CD1c-positive myeloid dendritic cell (primary cell): Measurements from ENCODE around the gene CAPN11.

Source experiments
- DNase-seq: peaks from one replicate; pipeline ENCODE4 v3.0.0-alpha.2; 2016; ENCODE audit errors: extremely low spot score

Gene CAPN11

GRCh38 chr6:44156494-44157151 is 2.0 kb upstream of the CAPN11 start:
- no peak for DNase-seq

- no peak for DNase-seq
These were observed 1.5 kb upstream of the CAPN11 start for GRCh38 chr6:44157152-44157521.

DNA sequence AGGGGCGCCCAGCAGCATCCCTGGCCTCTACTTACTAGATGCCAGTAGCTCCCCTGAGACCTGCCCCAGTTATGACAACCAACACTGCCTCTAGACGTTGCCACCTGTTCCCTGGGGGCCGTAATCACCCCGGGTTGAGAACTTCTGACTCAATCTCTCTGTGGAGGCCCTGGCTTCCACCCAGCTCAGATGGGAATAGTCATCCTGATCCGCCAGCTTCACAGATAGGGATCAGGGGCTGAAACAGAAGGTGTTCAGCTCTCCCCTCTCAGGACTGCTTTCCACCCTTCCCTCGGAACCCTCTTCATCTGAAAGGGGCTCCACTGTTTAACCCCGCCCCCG is 3.3 kb downstream of the CAPN11 start:
- no peak for DNase-seq

- DNase-seq: no peak
These were observed 4.4 kb downstream of the CAPN11 start for GRCh38 chr6:44162876-44163625.

GRCh38 chr6:44166116-44166515 is 7.5 kb downstream of the CAPN11 start:
- no peak for DNase-seq

DNA sequence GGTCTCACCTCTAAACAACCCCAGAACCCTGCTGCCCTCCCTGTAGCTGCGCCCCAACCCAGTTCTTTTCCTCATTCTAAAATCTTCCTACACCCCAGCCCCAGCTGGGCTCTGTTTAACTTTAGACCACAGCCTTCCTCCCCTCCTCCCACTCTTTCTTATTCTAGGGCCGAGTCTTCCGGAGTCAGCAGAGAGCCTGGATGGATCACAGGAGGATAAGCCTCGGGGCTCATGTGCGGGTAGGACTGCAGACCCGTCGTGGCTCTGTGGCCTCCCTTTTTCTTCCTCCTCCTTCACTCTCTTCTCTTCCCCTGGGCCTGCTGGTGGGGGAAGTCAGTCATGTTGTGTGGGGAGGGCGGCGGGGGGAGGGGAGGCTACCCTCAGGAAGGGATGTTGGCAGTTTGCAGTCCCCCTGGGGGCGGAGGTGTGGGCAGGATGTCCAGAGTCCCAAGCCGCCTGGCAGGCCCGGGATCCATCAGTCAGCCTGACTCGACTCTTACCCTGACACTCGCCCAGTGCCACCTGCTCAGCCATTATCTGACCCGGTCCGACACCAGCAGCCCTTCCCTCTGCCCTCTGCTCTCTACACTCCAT is 8.1 kb downstream of the CAPN11 start:
- DNase-seq: peak; percentile 8

DNA sequence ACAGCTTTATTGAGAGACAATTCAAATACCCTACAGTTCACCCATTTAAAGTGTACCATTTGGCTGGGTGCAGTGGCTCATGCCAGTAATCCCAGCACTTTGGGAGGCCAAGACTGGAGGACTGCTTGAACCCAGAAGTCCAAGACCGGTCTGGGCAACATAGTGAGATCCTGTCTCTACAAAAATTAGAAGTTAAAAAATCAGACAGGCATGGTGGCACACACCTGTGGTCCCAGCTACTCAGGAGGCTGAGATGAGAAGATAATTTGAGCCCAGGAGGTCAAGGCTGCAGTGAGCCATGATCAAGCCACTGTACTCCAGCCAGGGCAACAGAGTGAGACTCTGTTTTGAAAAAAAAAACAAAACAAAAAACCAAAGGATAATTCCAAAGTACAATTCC is 8.9 kb downstream of the CAPN11 start:
- DNase-seq: no peak

DNA sequence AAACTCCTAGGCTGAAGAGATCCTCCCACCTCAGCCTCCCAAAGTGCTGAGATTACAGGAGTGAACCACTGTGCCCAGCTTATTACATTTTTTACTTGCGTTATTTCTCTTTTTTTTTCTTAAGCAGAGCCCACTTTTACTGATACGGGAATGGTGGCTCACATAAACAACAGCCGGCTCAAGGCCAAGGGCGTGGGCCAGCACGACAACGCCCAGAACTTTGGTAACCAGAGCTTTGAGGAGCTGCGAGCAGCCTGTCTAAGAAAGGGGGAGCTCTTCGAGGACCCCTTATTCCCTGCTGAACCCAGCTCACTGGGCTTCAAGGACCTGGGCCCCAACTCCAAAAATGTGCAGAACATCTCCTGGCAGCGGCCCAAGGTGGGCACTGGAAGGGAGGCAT is 10.5 kb downstream of the CAPN11 start:
- DNase-seq: no peak

GRCh38 chr6:44169886-44170570 is 11.4 kb downstream of the CAPN11 start:
- DNase-seq: no peak

DNA sequence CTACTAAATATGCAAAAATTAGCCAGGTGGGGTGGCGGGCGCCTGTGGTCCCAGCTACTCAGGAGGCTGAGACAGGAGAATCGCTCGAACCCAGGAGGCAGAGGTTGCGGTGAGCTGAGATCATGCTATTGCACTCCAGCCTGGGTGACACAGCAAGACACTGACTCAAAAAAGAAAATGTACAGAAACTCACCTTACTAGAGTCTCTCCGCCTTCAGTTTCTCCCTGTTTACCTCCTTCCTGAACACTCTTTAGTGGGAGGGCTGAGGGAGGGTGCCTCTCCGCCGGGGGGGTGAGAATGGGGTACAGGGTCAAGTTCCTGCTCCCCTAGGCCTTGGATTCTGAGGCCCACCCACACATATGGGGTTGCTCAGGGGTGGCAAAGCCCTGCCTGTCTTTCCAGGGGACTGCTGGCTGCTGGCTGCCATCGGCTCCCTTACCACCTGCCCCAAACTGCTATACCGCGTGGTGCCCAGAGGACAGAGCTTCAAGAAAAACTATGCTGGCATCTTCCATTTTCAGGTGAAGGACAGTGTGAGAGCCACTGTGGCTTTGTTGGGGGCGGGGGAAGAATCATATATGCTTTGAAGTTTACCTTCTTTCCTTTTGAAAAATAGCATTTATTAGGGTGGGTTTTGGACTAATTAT is 13.4 kb downstream of the CAPN11 start:
- peak; percentile 38 for DNase-seq

DNA sequence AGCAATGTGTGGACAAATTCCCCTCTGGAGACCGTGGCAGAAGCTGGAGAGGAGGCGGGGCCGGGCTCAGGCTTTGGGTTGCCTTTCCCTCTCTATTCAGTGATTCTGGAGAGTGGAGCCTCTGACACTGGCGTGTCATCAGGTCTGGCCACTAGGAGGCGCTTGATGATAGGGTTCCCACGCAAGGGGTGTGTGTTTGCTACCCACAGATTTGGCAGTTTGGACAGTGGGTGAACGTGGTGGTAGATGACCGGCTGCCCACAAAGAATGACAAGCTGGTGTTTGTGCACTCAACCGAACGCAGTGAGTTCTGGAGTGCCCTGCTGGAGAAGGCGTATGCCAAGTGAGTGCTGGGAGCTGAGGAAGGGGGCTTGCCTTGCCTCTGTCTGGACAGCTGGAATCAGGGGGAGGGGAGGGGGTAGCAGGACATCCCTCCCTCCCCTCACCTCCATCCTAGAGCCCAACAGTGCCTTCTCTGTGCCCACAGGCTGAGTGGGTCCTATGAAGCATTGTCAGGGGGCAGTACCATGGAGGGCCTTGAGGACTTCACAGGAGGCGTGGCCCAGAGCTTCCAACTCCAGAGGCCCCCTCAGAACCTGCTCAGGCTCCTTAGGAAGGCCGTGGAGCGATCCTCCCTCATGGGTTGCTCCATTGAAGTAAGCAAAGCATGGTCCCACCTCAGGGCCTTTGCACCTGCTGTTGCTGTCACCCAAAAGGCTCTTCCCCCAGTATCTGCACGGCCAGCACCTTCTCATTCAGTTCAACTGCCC is 14.3 kb downstream of the CAPN11 start:
- peak; percentile 90 for DNase-seq

GRCh38 chr6:44176130-44176761 is 17.6 kb downstream of the CAPN11 start:
- DNase-seq: peak; percentile 54

DNA sequence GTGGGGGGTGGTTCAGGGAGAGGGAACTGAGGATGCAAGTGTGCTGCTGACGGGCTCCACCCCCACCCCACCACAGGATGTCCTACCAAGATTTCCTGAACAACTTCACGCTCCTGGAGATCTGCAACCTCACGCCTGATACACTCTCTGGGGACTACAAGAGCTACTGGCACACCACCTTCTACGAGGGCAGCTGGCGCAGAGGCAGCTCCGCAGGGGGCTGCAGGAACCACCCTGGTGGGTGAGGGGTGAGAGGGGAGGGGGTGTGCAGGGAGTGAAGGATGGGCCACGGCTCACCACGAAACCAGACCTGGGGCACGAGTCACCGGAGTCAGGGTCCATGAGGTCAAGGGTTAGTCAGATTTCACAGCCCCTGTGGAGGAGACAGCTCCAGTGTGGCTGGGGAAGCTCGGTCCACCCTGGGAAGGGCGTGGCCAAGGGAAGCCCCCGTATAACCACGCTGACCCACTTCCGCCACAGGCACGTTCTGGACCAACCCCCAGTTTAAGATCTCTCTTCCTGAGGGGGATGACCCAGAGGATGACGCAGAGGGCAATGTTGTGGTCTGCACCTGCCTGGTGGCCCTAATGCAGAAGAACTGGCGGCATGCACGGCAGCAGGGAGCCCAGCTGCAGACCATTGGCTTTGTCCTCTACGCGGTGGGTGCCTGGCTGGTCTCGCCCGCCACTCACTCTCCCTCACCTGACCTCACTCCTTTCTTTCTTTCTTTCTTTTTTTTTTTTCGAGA is 18.3 kb downstream of the CAPN11 start:
- DNase-seq: peak; percentile 38

- DNase-seq: no peak
These were observed 19.2 kb downstream of the CAPN11 start for GRCh38 chr6:44177691-44178423.

DNA sequence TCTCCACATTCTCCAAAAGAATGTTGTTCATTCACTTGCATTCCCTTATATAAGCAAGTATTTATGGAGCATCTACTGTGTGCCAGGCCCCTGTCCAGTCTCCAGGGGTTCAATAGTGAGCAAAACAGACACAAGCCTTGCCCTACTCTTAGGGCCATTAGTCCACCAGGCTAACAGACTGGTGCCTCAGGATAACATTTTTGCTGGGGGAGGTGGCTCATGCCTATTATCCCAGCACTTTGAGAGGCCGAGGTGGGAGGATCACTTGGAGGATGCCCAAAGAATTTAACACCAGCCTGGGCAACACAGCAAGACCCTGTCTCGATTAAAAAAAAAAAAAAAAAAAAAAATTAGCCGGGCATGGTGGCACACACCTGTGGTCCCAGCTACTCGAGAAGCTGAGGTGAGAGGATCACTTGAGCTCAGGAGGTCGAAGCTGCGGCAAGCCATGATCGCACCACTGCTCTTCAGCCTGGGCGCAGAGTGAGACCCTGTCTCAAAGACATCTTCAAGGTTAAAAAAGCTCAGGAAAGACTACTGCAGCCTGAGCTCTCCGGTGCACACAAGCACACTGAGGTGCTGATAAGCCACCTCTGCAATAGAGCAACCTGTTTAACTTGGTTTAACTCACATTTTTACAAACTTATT is 19.9 kb downstream of the CAPN11 start:
- no peak for DNase-seq

DNA sequence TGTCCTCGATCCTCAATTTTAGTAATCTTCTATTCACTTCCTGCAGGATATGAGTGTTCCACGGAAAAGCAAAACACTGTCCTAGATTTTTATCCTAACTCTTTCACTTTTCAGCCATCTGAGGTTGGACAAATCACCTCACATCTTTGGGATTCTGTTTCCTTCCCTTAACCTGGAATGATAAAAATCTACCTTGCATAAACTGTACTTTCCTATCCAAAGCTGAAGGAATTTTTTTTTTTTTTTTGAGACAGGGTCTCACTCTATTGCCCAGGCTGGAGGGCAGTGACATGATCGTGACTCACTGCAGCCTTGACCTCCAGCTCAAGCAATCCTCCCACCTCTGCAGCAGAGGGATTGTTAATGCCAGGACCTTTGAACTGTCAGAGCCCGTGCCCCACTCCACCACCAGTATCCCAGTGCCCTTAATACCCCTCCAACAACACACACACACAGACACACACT is 20.5 kb downstream of the CAPN11 start:
- DNase-seq: no peak

DNA sequence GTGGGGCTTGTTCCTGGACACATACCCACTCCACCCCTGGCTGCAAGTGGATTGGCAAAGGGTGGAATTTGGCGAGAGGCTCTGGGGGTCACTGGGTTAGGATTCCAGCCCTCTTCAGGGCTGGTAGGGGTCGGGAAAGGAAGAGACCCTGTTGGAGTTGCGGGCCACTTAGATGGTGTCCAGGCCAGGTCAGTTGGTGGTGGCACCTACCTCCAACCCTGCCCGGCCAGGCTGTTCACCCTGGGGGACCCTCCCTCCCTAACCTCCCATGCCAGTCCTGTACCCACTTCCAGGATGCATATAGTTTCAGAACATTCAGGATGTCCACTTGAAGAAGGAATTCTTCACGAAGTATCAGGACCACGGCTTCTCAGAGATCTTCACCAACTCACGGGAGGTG is 21.0 kb downstream of the CAPN11 start:
- DNase-seq: no peak

GRCh38 chr6:44180406-44180805 is 21.8 kb downstream of the CAPN11 start:
- DNase-seq: no peak

DNA sequence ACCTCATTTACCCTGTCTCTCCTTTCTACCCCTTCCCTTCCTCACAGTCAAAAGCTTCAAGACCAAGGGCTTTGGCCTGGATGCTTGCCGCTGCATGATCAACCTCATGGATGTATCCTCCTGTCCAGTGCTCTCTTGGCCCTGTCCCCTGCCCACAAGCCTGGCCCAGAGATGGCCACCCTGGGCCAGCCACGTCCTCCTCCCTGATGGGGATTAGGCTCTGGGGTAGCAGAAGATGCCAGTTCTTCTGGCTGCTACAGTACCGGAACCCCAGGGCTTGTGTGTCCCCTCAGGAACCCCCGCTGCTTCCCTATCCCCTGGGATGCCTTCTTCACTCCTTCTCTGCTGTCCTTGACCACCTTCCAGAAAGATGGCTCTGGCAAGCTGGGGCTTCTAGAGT is 22.3 kb downstream of the CAPN11 start:
- no peak for DNase-seq
